ENCODE data around the gene CYGB. TPM values are rescaled to one million over a fixed set of nuclear protein-coding genes. Genes with fewer than 3 reads are reported as not detected.
A peak's percentile ranks its signal among the peaks of the same experiment; 100 is the strongest.

Gene CYGB
- total and polyA plus RNA-seq, 2 of the 13 experiments (the other 11 are each of a cell fraction or from before 2014, with no cell fraction given), result 18.9 to 27.1 TPM

DNA sequence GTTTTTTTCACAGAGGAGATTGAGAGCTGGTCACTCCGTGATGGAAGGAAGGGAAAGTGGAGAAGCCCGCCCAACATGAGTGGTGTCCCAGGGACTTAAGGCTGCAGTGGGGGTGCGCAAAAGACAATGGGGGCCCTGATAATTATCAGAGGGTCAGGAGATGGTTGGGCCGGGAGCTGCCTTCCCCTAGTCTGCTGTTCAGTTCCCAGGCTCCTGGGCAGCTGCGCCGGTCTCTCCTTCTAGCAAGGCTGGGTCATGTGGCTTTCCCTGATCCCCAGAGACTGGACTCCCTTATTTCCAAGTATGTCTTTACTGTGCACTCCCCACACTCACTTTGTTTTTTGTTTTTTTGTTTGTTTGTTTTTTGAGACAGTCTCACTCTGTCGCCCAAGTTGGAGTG is 16.2 kb downstream of the CYGB start (continued):
- no peak for TF ChIP-seq ZNF350 (CRISPR knock-in tag; IDR thresholded peaks at IDR 0.05; ENCODE audit: borderline replicate concordance, low read depth)

DNA sequence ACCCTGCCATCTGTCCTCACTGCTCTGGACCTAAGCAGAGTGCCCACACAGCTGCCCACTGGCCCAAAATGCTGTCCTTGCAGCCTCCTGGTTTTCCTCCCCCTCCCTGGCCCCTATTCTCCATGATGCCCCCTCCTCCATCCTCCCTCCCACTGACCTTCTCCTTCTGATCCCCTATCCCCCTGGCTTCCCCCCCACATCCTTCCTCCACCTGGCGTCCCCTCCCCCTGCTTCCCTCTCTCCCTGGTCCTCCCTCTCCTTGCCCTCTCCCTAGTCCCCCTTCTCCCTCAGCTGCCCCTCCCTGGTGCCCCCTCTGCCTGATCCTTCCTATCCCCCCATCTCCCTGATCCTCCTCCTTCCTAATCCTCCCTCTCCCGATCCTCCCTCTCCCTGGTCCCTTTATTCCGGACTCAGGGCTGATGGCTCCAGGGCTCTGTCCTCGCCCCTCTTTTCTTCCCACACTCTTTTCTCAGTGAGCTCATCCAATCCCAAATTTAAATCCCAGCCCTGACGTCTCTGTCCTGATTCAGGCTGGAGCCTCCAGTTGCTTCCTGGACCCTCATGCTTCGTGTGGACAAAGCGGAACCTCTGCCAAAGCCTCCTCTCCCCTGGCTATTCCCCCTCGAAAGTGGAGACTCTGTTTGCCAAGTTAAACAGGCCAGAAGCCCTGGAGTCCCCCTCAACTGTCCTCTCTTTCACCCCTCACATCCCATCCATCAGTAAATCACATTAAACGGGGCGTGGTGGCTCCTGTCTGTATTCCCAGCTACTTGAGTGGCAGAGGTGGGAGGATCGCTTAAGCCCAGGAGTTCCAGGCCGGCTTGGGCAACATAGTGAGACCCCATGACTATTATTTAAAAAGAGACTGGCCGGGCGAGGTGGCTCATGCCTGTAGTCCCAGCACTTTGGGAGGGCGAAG is 18.2 kb downstream of the CYGB start:
- intact Hi-C loops (cut with micrococcal nuclease; ENCODE audit: unreplicated experiment) (no loop called here), in situ Hi-C loops (cut with HindIII; ENCODE audit: extremely low pct_ligation_motif_present, low pct_unique_long_range_greater_than_20kb) (no loop called here)
- CTCF ChIA-PET (ENCODE audit: low intra/inter-chr PET ratio, low total read pairs), result no interaction called here
- peaks cover 76% of the 10 kb centered on the region for H3K4me1 ChIP-seq (ENCODE audit: insufficient read depth, low read length)
- H2AFZ ChIP-seq (ENCODE audit: low read length), result no peak overlapping the region
- no peaks in the 10 kb centered on the region for H3K79me2 ChIP-seq (ENCODE audit: insufficient read depth, low read length)
- POLR2A ChIA-PET, result interaction anchor here (1.0 to 1.8 kb wide), 5 partner anchors 14 to 153 kb away, joined by 3 to 6 read pairs (median 4); partner anchors contain the start of gene RHBDF2
- no peak overlapping the region for H3K9ac ChIP-seq (ENCODE audit: insufficient read depth, low read depth, low read length)
- no peak for FAIRE-seq
- no peaks in the 10 kb centered on the region for H3K9me3 ChIP-seq (ENCODE audit: low read length)
- WGBS (ENCODE audit: low lambda C conversion rate), result 35% methylated on average over 15 of the region's 15 CpGs
- H3K4me3 ChIP-seq (replicated peaks in 1 of 3; ENCODE audit: insufficient read depth in 1 of 3, low read depth in 2 of 3, low read length in 3 of 3), result no peak overlapping the region
- no peak for DNase-seq (ENCODE audit: low spot score)
- H4K20me1 ChIP-seq (ENCODE audit: insufficient read depth, low read length), result no peaks in the 10 kb centered on the region
- peaks cover 10 to 44% of the 10 kb centered on the region in 2 experiments for H3K27me3 ChIP-seq (ENCODE audit: control insufficient read depth in 1 of 2, insufficient read depth in 2 of 2, low read length in 2 of 2)
- H3K36me3 ChIP-seq (replicated peaks in 1 of 2; ENCODE audit: control insufficient read depth in 1 of 2, insufficient read depth in 2 of 2, low read length in 2 of 2), result no peaks in the 10 kb centered on the region
- TF ChIP-seq KDM2A (CRISPR knock-in tag; IDR thresholded peaks at IDR 0.05; ENCODE audit: borderline replicate concordance, low read depth) (no peak), ATRX (CRISPR knock-in tag; IDR thresholded peaks at IDR 0.05; ENCODE audit: borderline replicate concordance) (no peak), PCBP2 (optimal IDR thresholded peaks at IDR 0.05; ENCODE audit: low read depth, low read length, poor library complexity, severe bottlenecking) (peak; percentile 36)
- no TSS peak for BruUV-seq (replicated peaks)
- H3K4me2 ChIP-seq (ENCODE audit: low read depth, low read length), result no peak overlapping the region
- no peak overlapping the region for H3K27ac ChIP-seq (ENCODE audit: extremely low read length, insufficient read depth, low read length)
- ATAC-seq, result no peak

DNA sequence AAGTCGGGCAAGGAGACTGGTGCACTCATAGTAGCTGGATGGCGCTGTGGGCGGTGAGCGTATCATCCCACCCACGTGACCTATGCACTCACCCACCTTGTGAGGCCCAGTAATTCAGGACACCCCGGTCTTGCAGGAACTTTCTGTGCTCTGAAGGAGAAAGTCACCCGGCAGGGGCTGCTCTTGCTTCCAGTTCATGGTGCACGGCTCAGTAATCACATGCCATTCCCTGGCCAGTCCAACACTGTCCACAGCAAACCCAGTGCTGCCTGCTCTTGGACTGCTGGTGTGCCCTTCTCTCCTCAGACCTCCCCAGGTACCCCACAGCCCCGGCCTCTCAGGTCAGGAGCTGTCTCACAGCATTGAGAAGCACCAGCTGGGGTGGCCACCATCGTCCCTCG is 19.9 kb downstream of the CYGB start:
- POLR2A ChIA-PET, result interaction anchor here (1.0 to 1.1 kb wide), 2 partner anchors 12 to 15 kb away, joined by 3 read pairs; no protein-coding TSS in a partner anchor
- peak; percentile 76 for ATAC-seq
- Histone ChIP-seq H3K4me1 (ENCODE audit: insufficient read depth, low read length) (peaks cover 75% of the 10 kb centered on the region), H3K36me3 (replicated peaks in 1 of 2; ENCODE audit: control insufficient read depth in 1 of 2, insufficient read depth in 2 of 2, low read length in 2 of 2) (no peaks in the 10 kb centered on the region), H4K20me1 (ENCODE audit: insufficient read depth, low read length) (no peaks in the 10 kb centered on the region), H3K9me3 (ENCODE audit: low read length) (no peaks in the 10 kb centered on the region), H3K9ac (ENCODE audit: insufficient read depth, low read depth, low read length) (no peak overlapping the region), H3K27me3 (ENCODE audit: control insufficient read depth in 1 of 2, insufficient read depth in 2 of 2, low read length in 2 of 2) (peaks cover 11 to 58% of the 10 kb centered on the region in 2 experiments), H3K4me3 (replicated peaks in 1 of 3; ENCODE audit: insufficient read depth in 1 of 3, low read depth in 2 of 3, low read length in 3 of 3) (no peak overlapping the region; a peak in 1 of 6 replicates), H3K27ac (ENCODE audit: extremely low read length, insufficient read depth, low read length) (no peak overlapping the region), H2AFZ (ENCODE audit: low read length) (no peak overlapping the region), H3K79me2 (ENCODE audit: insufficient read depth, low read length) (no peaks in the 10 kb centered on the region), H3K4me2 (ENCODE audit: low read depth, low read length) (peak overlapping the region; percentile 57; the same call in 1 of the 2 replicates)
- in situ Hi-C loops (cut with HindIII; ENCODE audit: extremely low pct_ligation_motif_present, low pct_unique_long_range_greater_than_20kb), result no loop called here
- WGBS (ENCODE audit: low lambda C conversion rate), result 19% methylated on average over 10 of the region's 11 CpGs
- BruUV-seq (replicated peaks), result no TSS peak
- CTCF ChIA-PET (ENCODE audit: low intra/inter-chr PET ratio, low total read pairs), result interaction anchor here (1.7 kb wide), 1 partner anchor 30 kb away, joined by 4 read pairs; no protein-coding TSS in a partner anchor
- intact Hi-C loops (cut with micrococcal nuclease; ENCODE audit: unreplicated experiment), result no loop called here
- DNase-seq (ENCODE audit: low spot score), result peak; percentile 50
- peak; percentile 34 for FAIRE-seq
- TF ChIP-seq TCF7 (IDR thresholded peaks at IDR 0.05; ENCODE audit: low read depth) (no peak), ZNF335 (CRISPR knock-in tag; IDR thresholded peaks at IDR 0.05) (no peak), SMARCE1 (IDR thresholded peaks at IDR 0.05; ENCODE audit: borderline replicate concordance) (no peak), KLF9 (CRISPR knock-in tag; IDR thresholded peaks at IDR 0.05; ENCODE audit: low read depth) (no peak), SP140L (CRISPR knock-in tag; IDR thresholded peaks at IDR 0.05; ENCODE audit: borderline replicate concordance) (no peak), YEATS4 (CRISPR knock-in tag; IDR thresholded peaks at IDR 0.05; ENCODE audit: borderline replicate concordance) (no peak), ZNF501 (CRISPR knock-in tag; IDR thresholded peaks at IDR 0.05) (peak; percentile 43; the same call in 1 of the 2 replicates), NR2F6 (IDR thresholded peaks at IDR 0.05) (no peak), NR2F6 (CRISPR knock-in tag; IDR thresholded peaks at IDR 0.05) (no peak), ZNF777 (CRISPR knock-in tag; IDR thresholded peaks at IDR 0.05) (no peak)
- TF ChIP-seq, protein P1, sequence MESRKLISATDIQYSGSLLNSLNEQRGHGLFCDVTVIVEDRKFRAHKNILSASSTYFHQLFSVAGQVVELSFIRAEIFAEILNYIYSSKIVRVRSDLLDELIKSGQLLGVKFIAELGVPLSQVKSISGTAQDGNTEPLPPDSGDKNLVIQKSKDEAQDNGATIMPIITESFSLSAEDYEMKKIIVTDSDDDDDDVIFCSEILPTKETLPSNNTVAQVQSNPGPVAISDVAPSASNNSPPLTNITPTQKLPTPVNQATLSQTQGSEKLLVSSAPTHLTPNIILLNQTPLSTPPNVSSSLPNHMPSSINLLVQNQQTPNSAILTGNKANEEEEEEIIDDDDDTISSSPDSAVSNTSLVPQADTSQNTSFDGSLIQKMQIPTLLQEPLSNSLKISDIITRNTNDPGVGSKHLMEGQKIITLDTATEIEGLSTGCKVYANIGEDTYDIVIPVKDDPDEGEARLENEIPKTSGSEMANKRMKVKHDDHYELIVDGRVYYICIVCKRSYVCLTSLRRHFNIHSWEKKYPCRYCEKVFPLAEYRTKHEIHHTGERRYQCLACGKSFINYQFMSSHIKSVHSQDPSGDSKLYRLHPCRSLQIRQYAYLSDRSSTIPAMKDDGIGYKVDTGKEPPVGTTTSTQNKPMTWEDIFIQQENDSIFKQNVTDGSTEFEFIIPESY (CRISPR knock-in tag; IDR thresholded peaks at IDR 0.05), result peak; percentile 22; the same call in 1 of the 2 replicates
